PC-3 (cell line): Measurements from ENCODE around the gene TMEM184B. TPM values are rescaled to one million over a fixed set of nuclear protein-coding genes. Genes with fewer than 3 reads are reported as not detected.
A peak's percentile ranks its signal among the peaks of the same experiment; 100 is the strongest.
"Not testable (repeated sequence)": the region's sequence is repeated elsewhere in the genome, so short reads cannot be mapped to it uniquely, and the experiment has no call there.

Experiments
- ATAC-seq: fragments of 200-7000 bp; cut with Tn5 transposase; 2 replicates; pipeline ENCODE4 v1.9.1; 2020; ENCODE audit warnings: mild to moderate bottlenecking, moderate library complexity
- BruUV-seq: library from RNA; stranded (reverse); fragments of 400-500 nt; replicated peaks from 2 replicates; lab custom pipeline; 2021; lab: Mats Ljungman, UMichigan
- CTCF ChIA-PET: fragments of 300-600 bp; sonication (Branson Sonifier 250); formaldehyde crosslinking; loops from one replicate; lab custom pipeline; 2022; ENCODE audit warnings: antibody characterized with exemption; lab: Charles Lee
- POLR2A ChIA-PET: fragments of 300-600 bp; sonication (Branson Sonifier 250); formaldehyde crosslinking; loops from one replicate; lab custom pipeline; 2022; ENCODE audit warnings: antibody characterized with exemption; ENCODE audit not compliant: unreplicated experiment; lab: Charles Lee
- DNase-seq: peaks from one replicate; pipeline ENCODE4 v3.0.0-alpha.2; 2015
- H2AFZ ChIP-seq: fragments of 300-600 bp; sonication (generic); 2 replicates; pipeline ENCODE4 v1.6.0; 2016; ENCODE audit warnings: antibody characterized with exemption, low read length
- H3F3A ChIP-seq: fragments of 300-600 bp; sonication (generic); one replicate; pipeline ENCODE4 v1.6.0; 2017; ENCODE audit warnings: antibody characterized with exemption, low read length, control low read depth, mild to moderate bottlenecking; ENCODE audit not compliant: unreplicated experiment
- H3K27ac ChIP-seq: fragments of 300-600 bp; sonication (generic); 2 replicates; pipeline ENCODE4 v1.5.1; 2016; ENCODE audit warnings: mild to moderate bottlenecking, low read length
- H3K27me3 ChIP-seq: fragments of 300-600 bp; sonication (generic); 2 replicates; pipeline ENCODE4 v1.6.1; 2016; ENCODE audit warnings: low read length, mixed read lengths
- H3K36me3 ChIP-seq: fragments of 300-600 bp; sonication (generic); 2 replicates; pipeline ENCODE4 v1.6.1; 2016; ENCODE audit warnings: low read depth, mixed run types, low read length, mixed read lengths
- H3K4me1 ChIP-seq: fragments of 300-600 bp; sonication (generic); 2 replicates; pipeline ENCODE4 v1.5.1; 2016; ENCODE audit warnings: low read length; ENCODE audit not compliant: insufficient read depth
- H3K4me2 ChIP-seq: fragments of 300-600 bp; sonication (generic); 2 replicates; pipeline ENCODE4 v1.6.0; 2016; ENCODE audit warnings: low read length
- H3K4me3 ChIP-seq: fragments of 300-600 bp; sonication (generic); 2 replicates; pipeline ENCODE4 v1.5.1; 2016; ENCODE audit warnings: mild to moderate bottlenecking, low read length, mixed read lengths
- H3K79me2 ChIP-seq: fragments of 300-600 bp; sonication (generic); 2 replicates; pipeline ENCODE4 v1.6.1; 2017; ENCODE audit warnings: low read length, mixed read lengths
- H3K9ac ChIP-seq: fragments of 300-600 bp; sonication (generic); 2 replicates; pipeline ENCODE4 v1.6.0; 2016; ENCODE audit warnings: mild to moderate bottlenecking, low read length
- H3K9me2 ChIP-seq: fragments of 300-600 bp; sonication (generic); replicated peaks from 2 replicates; pipeline ENCODE4 v1.6.1; 2016; ENCODE audit warnings: mixed run types, low read length, mixed read lengths
- H3K9me3 ChIP-seq: fragments of 300-600 bp; sonication (generic); 2 replicates; pipeline ENCODE4 v1.6.1; 2016; ENCODE audit warnings: low read length, mixed read lengths
- H4K20me1 ChIP-seq: fragments of 300-600 bp; sonication (generic); 2 replicates; pipeline ENCODE4 v1.6.1; 2016; ENCODE audit warnings: low read length, mixed read lengths
- CTCF ChIP-seq: fragments of 300-600 bp; sonication (generic); conservative IDR thresholded peaks from 2 replicates; pipeline ENCODE4 v1.5.1; 2017; ENCODE audit warnings: antibody characterized with exemption, low read depth, mild to moderate bottlenecking, low read length
- EZH2 ChIP-seq: fragments of 300-600 bp; sonication (generic); IDR thresholded peaks from one replicate; pipeline ENCODE4 v1.6.1; 2017; ENCODE audit warnings: antibody characterized with exemption, mild to moderate bottlenecking, low read length; ENCODE audit not compliant: unreplicated experiment
- EZH2phosphoT487 ChIP-seq: fragments of 300-600 bp; sonication (generic); IDR thresholded peaks from 2 replicates; pipeline ENCODE4 v1.6.1; 2018; ENCODE audit warnings: mild to moderate bottlenecking, antibody characterized with exemption, low read length, borderline replicate concordance
- intact Hi-C: fragments of 100-400 bp; cut with micrococcal nuclease; formaldehyde crosslinking; loops from 2 replicates; pipeline ENCODE4 v1.9.0; 2023
- total RNA-seq: library from RNA; depleted of rRNA; stranded (reverse); fragments of >200 nt; gene quantifications from 2 replicates; pipeline ENCODE4 v1.2.3, GENCODE V29; 2014

The TMEM184B gene
- total RNA-seq, 1 experiment from 2014 or later, result 37.5 TPM

GRCh38 chr22:38181453-38182200, 91.2 kb downstream of the TMEM184B start, which contains the start of gene PLA2G6:
Gene PLA2G6 (minus strand): TSS chr22:38181830. CDS start chr22:38169426, 12,404 bp downstream.
- H3K9me3 ChIP-seq, result no peaks in the 10 kb centered on the region
- peak within 1 kb of the TSS; percentile 93 for H3K4me2 ChIP-seq
- peaks cover 48% of the 10 kb centered on the region for H3K4me1 ChIP-seq
- no peaks in the 10 kb centered on the region for H4K20me1 ChIP-seq
- ATAC-seq (peak; percentile 79), DNase-seq (peak; percentile 98)
- ChIA-PET POLR2A (interaction anchor here (1.0 kb wide), 1 partner anchor 20 kb away, joined by 6 read pairs; the partner anchor contains the start of gene MAFF), CTCF (no interaction called here)
- H3K27ac ChIP-seq, result peak within 1 kb of the TSS; percentile 97
- BruUV-seq, result no TSS peak
- peaks cover 7% of the 10 kb centered on the region for H3F3A ChIP-seq
- no peaks in the 10 kb centered on the region for H3K36me3 ChIP-seq
- H3K4me3 ChIP-seq, result peak within 1 kb of the TSS; percentile 60
- H3K79me2 ChIP-seq, result no peaks in the 10 kb centered on the region
- intact Hi-C loops, result no loop called here
- TF ChIP-seq EZH2phosphoT487 (no peak), EZH2 (no peak), CTCF (no peak)
- no peaks in the 10 kb centered on the region for H3K27me3 ChIP-seq
- no peaks in the 10 kb centered on the region for H3K9me2 ChIP-seq
- peak within 1 kb of the TSS; percentile 74 for H2AFZ ChIP-seq
- peak within 1 kb of the TSS; percentile 92 for H3K9ac ChIP-seq

- Histone ChIP-seq H3K4me1 (peaks cover 48% of the 10 kb centered on the region), H3K9me3 (no peaks in the 10 kb centered on the region), H3K9me2 (no peaks in the 10 kb centered on the region), H3K27me3 (no peaks in the 10 kb centered on the region), H3K4me3 (peak overlapping the region; percentile 60), H4K20me1 (no peaks in the 10 kb centered on the region), H3K79me2 (no peaks in the 10 kb centered on the region), H3K27ac (peak overlapping the region; percentile 97), H2AFZ (peak overlapping the region; percentile 74), H3F3A (peaks cover 7% of the 10 kb centered on the region), H3K4me2 (peak overlapping the region; percentile 93), H3K36me3 (no peaks in the 10 kb centered on the region), H3K9ac (peak overlapping the region; percentile 92)
- peak; percentile 4; the same call in 1 of the 2 replicates for ATAC-seq
- no peak for TF ChIP-seq CTCF
- no peak for TF ChIP-seq EZH2
- TF ChIP-seq EZH2phosphoT487, result no peak
- intact Hi-C loops, result no loop called here
- ChIA-PET POLR2A (interaction anchor here (0.6 kb wide), 1 partner anchor 30 kb away, joined by 3 read pairs; no protein-coding TSS in a partner anchor), CTCF (no interaction called here)
- BruUV-seq, result TSS peak; percentile 66
- peak; percentile 56 for DNase-seq
Measured at GRCh38 chr22:38180841-38181452, 91.9 kb downstream of the TMEM184B start.

GRCh38 chr22:38178605-38178937, 94.2 kb downstream of the TMEM184B start:
- POLR2A ChIA-PET, BruUV-seq: not testable (repeated sequence)

More at GRCh38 chr22:38178605-38178937, 94.2 kb downstream of the TMEM184B start:
- H3K4me3 ChIP-seq, H3F3A ChIP-seq, intact Hi-C loops, H2AFZ ChIP-seq, ATAC-seq, H3K27me3 ChIP-seq, H4K20me1 ChIP-seq, DNase-seq, H3K9me3 ChIP-seq, H3K36me3 ChIP-seq, H3K79me2 ChIP-seq, CTCF ChIA-PET, H3K9me2 ChIP-seq, H3K9ac ChIP-seq: not testable (repeated sequence)
- Histone ChIP-seq H3K4me2 (peak overlapping the region; percentile 73), H3K27ac (peak overlapping the region; percentile 97), H3K4me1 (peaks cover 48% of the 10 kb centered on the region)
